Effector memory CD4-positive, alpha-beta T cell (primary cell): ENCODE data around the gene SPPL3.
"Not testable (repeated sequence)": the region's sequence is repeated elsewhere in the genome, so short reads cannot be mapped to it uniquely, and the experiment has no call there.

Experiments used
- DNase-seq, 3 donors: peaks; one replicate each; pipeline ENCODE4 v3.0.0-alpha.2; 2020
- H3K27ac ChIP-seq: 2 replicates; pipeline ENCODE4 v1.7.0; 2013; ENCODE audit warnings: mild to moderate bottlenecking, low read length, moderate library complexity; ENCODE audit not compliant: insufficient read depth, poor library complexity, severe bottlenecking
- H3K27me3 ChIP-seq: replicated peaks from 2 replicates; pipeline ENCODE4 v1.7.0; 2013; ENCODE audit warnings: mild to moderate bottlenecking, low read length; ENCODE audit not compliant: insufficient read depth, control insufficient read depth, poor library complexity, severe bottlenecking
- H3K36me3 ChIP-seq: 2 replicates; pipeline ENCODE4 v1.7.0; 2013; ENCODE audit warnings: mild to moderate bottlenecking, low read length, moderate library complexity; ENCODE audit not compliant: control insufficient read depth, insufficient read depth
- H3K4me1 ChIP-seq: 2 replicates; pipeline ENCODE4 v1.7.0; 2013; ENCODE audit warnings: low read length, mild to moderate bottlenecking; ENCODE audit not compliant: control insufficient read depth, insufficient read depth, poor library complexity, severe bottlenecking
- H3K4me3 ChIP-seq: 2 replicates; pipeline ENCODE4 v1.7.0; 2013; ENCODE audit warnings: low read length, low read depth, mild to moderate bottlenecking; ENCODE audit not compliant: insufficient read depth, poor library complexity, severe bottlenecking
- H3K9me3 ChIP-seq: 2 replicates; pipeline ENCODE4 v1.7.0; 2013; ENCODE audit warnings: mild to moderate bottlenecking, low read length, moderate library complexity; ENCODE audit not compliant: control insufficient read depth

The SPPL3 gene

DNA sequence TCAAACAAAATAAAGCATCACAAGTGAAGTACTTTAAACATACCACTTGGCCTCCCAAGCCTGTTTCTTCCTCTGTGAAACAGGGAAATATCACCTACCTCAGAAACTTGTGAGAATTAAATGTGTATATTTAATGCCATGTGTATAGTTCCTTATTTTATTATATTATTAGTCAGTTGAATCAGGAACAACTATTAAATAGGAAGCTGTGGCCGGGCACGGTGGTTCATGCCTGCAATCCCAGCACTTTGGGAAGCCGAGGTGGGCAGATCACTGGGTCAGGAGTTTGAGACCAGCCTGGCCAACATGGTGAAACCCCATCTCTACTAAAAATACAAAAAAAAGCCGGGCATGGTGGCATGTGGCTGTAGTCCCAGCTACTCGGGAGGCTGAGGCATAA, 3.1 kb downstream of the SPPL3 start:
- not testable (repeated sequence) for H3K27ac ChIP-seq, DNase-seq, H3K27me3 ChIP-seq, H3K4me3 ChIP-seq, H3K36me3 ChIP-seq, H3K9me3 ChIP-seq
- peaks cover 11% of the 10 kb centered on the region for H3K4me1 ChIP-seq

DNA sequence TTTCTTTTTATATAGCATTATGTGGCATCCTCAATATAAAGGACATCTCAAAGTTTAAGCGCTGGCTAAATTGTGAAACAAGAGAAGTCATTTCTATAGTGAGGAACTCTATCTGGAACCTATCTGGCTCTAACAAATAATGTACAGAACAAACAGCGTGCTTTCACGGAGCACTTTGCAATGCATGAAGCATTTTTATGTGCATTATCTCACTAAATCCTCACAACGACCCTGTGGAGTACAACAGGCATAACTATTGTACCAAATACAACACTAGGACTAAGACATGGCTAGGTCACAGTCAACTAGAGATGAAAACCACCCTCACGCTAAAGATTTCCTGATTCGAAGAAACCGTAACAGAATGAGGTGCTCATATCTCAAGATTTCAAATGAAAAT, 8.6 kb downstream of the SPPL3 start:
- Histone ChIP-seq H3K9me3 (no peaks in the 10 kb centered on the region), H3K4me1 (no peaks in the 10 kb centered on the region), H3K27me3 (no peaks in the 10 kb centered on the region), H3K27ac (no peak overlapping the region), H3K36me3 (no peaks in the 10 kb centered on the region), H3K4me3 (no peak overlapping the region)
- DNase-seq, result no peak

DNA sequence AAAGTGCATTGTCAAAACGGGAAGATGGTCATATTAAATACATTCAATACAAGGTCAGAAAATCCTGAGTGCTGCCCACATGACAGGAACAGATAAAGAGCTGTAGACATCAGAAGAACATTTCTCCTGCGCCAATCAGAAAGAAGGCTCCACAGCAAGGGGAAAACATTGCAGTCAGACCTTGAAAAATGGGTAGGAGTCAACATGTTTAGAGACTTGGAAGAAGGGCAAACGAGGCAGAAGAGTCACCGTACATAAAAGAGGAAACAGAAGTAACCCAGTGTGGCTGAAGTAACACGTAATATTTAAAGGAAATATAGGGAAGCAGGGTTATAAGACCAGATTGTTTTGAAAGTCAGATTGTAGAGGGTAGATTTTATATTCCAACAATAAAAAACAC, 11.9 kb downstream of the SPPL3 start:
- Histone ChIP-seq H3K4me1 (no peaks in the 10 kb centered on the region), H3K9me3 (no peaks in the 10 kb centered on the region), H3K4me3 (no peak overlapping the region), H3K27ac (no peak overlapping the region), H3K27me3 (no peaks in the 10 kb centered on the region), H3K36me3 (no peaks in the 10 kb centered on the region)
- no peak for DNase-seq

DNA sequence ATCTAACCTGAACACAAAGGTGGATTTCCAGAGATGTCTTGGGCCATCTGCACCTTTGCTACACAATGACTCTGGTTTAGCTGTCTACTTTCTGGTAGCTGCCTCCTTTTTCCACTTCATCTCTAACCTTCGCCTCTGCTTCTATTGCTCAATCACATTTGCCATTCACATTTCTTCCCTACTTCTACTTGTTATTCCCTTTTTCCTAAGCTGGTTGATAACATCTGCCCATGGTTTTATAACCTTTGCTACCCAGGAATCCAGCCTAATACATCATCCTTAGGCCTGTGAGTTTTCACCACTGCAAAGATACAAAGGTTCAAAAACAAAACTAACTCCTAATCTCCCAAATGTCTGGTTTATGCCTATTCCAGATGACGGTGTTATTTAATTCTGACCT, 13.2 kb downstream of the SPPL3 start:
- H3K4me1 ChIP-seq, result peaks cover 10% of the 10 kb centered on the region
- no peaks in the 10 kb centered on the region for H3K36me3 ChIP-seq
- H3K27me3 ChIP-seq, result no peaks in the 10 kb centered on the region
- no peaks in the 10 kb centered on the region for H3K9me3 ChIP-seq
- DNase-seq, result no peak
- H3K27ac ChIP-seq, result no peak overlapping the region
- H3K4me3 ChIP-seq, result no peak overlapping the region

DNA sequence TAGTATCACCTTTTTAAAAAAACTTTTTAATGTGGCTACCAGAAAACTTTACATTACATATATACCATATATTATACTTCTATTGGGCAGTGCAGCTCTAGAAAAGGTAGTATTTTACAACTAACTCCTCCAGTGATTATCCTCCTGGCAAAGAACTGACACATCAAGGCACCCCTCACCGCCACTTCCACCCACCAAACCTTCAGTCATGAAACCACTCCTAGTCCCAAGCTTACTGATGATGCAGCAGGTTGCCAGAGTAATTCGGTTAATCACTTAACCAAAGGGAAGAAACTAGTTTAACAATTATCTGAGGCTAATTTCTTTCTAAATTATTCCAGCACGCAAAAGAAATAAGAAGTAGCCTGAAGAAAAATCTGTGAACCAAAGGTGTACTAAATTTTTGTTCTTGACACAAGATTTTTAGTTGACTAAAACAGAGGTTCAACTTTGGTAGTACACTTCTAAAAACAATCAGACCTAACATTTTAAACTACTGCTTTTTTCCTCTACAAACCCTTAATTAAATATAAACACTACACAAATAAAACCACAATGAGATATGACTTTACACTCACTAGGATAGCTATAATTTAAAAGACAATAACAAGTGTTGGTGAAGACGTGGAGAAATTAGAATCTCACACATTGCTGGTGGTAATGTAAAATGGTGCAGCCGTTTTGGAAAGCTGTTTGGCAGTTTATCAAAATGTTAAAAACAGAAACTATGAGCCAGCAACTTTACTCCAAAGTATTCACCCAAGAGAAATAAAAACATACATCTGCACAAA, 16.7 kb downstream of the SPPL3 start:
- Histone ChIP-seq H3K9me3 (no peaks in the 10 kb centered on the region), H3K36me3 (no peaks in the 10 kb centered on the region), H3K4me1 (peaks cover 10% of the 10 kb centered on the region), H3K27me3 (no peaks in the 10 kb centered on the region), H3K27ac (no peak overlapping the region), H3K4me3 (no peak overlapping the region)
- no peak for DNase-seq

DNA sequence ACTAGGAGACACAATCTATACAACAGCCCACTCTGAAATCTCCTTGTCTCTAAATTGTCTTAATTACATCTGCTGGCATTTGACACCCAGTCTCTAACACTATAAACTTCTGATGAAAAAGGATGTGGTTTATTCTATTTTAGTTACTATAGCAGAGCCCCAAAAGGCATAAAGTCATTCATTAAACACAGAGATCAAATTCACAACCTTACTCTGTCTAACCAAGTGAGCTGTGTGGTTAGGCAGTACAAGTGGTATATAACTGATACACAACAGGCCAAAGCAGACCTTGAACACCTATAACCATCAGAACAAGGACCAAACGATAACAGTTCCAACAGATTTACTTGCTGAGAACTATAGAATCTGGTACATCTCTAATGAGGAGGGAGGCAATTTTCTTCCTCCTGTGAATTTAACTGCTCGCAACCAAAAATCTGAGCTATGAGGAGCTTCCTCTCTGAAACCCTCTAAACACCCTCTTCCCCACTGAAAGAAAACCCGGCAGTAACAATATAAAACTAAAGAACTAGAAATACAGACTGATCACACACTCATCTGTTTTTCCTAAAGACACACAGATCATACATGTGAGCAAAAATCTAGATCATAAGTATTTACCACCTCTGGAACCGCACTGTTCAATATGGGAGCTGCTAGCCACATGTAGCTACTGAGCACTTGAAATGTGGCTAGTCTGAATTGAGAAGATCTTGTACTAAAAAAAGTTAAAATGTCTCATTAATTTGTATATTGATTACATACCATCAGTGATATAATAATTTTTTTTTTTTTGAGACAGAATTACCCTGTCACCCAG, 17.7 kb downstream of the SPPL3 start:
- H3K4me3 ChIP-seq, result no peak overlapping the region
- no peak for DNase-seq
- H3K9me3 ChIP-seq, result no peaks in the 10 kb centered on the region
- no peaks in the 10 kb centered on the region for H3K36me3 ChIP-seq
- H3K27me3 ChIP-seq, result no peaks in the 10 kb centered on the region
- H3K27ac ChIP-seq, result no peak overlapping the region
- H3K4me1 ChIP-seq, result peaks cover 10% of the 10 kb centered on the region

DNA sequence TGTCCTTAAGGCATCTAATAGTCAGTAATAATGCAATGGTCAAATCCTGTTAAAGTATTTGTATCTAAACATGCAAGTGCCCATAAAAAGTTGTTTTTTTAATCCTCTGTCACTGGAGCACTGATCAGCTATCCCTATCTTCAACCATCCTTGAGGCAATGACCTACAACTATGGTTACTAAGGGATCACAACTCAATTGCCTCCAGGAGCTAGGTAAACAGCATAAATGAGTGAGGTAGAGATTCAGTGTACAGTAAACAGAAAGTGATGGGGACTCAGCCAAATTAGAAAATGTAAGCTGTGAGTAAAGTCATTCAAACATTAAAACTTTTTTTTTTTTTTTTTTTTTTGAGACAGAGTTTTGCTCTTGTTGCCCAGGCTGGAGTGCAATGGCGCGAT, 18.6 kb downstream of the SPPL3 start:
- Histone ChIP-seq H3K27ac (no peak overlapping the region), H3K9me3 (no peaks in the 10 kb centered on the region), H3K4me3 (no peak overlapping the region), H3K27me3 (no peaks in the 10 kb centered on the region), H3K36me3 (no peaks in the 10 kb centered on the region), H3K4me1 (peaks cover 10% of the 10 kb centered on the region)
- no peak for DNase-seq

DNA sequence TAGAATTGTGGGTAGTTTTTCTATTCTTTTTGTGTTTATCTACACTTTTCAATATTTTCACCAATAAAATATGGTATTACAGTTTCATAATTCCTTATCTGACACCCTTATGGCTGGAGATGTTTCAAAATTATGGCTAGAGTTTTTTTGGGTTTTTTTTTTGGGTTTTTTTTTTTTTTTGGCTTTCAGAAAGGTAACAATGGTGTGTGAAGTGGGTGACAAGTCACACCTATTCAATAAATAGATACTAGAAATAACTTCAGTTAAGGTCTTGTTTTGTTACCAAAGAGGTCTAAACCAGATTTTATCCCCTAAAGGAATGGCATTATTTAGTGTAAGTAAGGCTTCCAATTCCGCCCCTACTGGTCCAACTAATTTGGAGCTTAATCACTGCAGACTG, 19.5 kb downstream of the SPPL3 start:
- Histone ChIP-seq H3K27ac (no peak overlapping the region), H3K4me3 (no peak overlapping the region), H3K4me1 (peaks cover 10% of the 10 kb centered on the region), H3K36me3 (no peaks in the 10 kb centered on the region), H3K9me3 (no peaks in the 10 kb centered on the region), H3K27me3 (no peaks in the 10 kb centered on the region)
- no peak for DNase-seq

DNA sequence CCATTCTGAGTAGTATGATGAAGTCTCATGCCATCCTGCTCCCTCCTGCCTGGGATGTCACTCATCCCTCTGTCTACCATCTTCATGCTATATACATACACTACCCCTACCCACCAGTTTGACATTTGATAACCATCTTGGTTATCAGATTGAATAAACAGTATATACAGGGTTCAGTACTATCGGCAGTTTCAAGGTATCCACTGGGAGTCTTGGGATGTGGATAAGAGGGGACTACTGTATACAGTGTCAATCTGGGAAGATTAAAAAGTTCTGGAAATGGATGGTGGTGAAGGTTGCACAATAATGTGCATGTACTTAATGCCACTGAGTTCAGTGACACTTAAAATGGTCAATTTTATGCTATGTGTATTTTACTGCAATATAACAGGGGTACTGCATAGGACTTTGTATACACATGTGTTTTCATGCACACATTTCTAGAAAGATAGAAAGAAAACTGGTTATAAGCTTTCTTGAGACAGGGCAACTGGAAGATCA, 22.1 kb downstream of the SPPL3 start:
- no peak for DNase-seq
- Histone ChIP-seq H3K27me3 (no peaks in the 10 kb centered on the region), H3K27ac (no peak overlapping the region), H3K4me1 (peaks cover 10% of the 10 kb centered on the region), H3K36me3 (no peaks in the 10 kb centered on the region), H3K9me3 (no peaks in the 10 kb centered on the region), H3K4me3 (no peak overlapping the region)

DNA sequence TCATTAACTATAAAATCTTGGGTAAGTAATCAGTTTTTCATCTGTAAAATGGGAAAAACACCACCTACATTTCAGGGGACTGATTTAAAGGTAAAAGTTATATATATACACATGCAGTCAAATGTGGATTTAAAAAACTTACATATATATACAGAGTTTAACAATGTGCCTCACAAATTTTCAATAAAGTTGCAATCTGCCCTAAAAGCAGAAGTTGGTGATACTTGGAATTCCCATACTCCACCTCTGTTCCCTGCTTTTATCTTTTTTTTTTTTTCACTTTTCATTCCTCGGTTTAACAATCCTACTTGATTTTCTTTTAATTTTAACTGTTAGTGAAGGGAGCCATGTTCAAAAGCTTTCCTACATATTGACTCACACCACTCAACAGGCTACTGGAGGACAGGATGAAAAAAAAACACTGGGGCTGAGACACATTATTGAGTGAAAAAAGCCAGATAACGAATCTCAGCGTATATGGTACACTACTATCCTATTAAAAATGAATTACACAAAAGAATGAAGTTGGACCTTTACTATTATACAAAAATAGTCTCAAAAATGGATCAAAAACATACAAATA, 24.3 kb downstream of the SPPL3 start:
- Histone ChIP-seq H3K27ac (no peak overlapping the region), H3K9me3 (no peaks in the 10 kb centered on the region)
- no peak for DNase-seq

More for the DNA sequence above, 24.3 kb downstream of the SPPL3 start:
- no peaks in the 10 kb centered on the region for H3K36me3 ChIP-seq
- no peak overlapping the region for H3K4me3 ChIP-seq
- no peaks in the 10 kb centered on the region for H3K27me3 ChIP-seq
- H3K4me1 ChIP-seq, result no peaks in the 10 kb centered on the region
